ENCODE measurements around the gene PTPN5.

The PTPN5 gene

GRCh38 chr11:18731441-18731840, 60.2 kb downstream of the PTPN5 start:
- DNase-seq (ENCODE audit: low spot score): no peak
- no peak overlapping the region for H3K27ac ChIP-seq
- H3K4me3 ChIP-seq: no peak overlapping the region
- TF ChIP-seq, protein P1, sequence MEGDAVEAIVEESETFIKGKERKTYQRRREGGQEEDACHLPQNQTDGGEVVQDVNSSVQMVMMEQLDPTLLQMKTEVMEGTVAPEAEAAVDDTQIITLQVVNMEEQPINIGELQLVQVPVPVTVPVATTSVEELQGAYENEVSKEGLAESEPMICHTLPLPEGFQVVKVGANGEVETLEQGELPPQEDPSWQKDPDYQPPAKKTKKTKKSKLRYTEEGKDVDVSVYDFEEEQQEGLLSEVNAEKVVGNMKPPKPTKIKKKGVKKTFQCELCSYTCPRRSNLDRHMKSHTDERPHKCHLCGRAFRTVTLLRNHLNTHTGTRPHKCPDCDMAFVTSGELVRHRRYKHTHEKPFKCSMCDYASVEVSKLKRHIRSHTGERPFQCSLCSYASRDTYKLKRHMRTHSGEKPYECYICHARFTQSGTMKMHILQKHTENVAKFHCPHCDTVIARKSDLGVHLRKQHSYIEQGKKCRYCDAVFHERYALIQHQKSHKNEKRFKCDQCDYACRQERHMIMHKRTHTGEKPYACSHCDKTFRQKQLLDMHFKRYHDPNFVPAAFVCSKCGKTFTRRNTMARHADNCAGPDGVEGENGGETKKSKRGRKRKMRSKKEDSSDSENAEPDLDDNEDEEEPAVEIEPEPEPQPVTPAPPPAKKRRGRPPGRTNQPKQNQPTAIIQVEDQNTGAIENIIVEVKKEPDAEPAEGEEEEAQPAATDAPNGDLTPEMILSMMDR (IDR thresholded peaks at IDR 0.05): no peak

DNA sequence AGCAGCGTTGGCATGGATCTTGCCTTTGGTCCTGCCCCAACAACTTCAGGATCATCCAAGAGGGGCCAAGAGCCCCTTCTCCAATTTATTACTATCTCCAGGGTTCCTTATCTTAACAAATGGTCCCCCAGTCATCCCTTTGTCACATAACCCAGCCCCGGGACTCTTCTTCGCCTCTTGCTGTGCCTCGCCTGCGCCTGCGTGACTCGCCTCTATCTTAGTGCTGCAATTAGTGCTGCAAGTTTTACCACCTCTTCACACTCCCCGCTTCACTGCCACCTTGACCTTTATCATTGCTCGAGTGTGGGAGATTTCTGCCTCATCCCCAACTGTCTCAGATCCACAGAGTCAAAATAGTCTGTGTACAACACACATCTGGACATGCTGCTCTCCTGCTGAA, 61.6 kb downstream of the PTPN5 start:
- TF ChIP-seq, protein P1 (IDR thresholded peaks at IDR 0.05): no peak
- DNase-seq (ENCODE audit: low spot score): no peak
- no peak overlapping the region for H3K4me3 ChIP-seq
- no peak overlapping the region for H3K27ac ChIP-seq

GRCh38 chr11:18729426-18729825, 62.2 kb downstream of the PTPN5 start:
- no peak overlapping the region for H3K4me3 ChIP-seq
- TF ChIP-seq, protein P1 (IDR thresholded peaks at IDR 0.05): no peak
- DNase-seq (ENCODE audit: low spot score): no peak
- no peak overlapping the region for H3K27ac ChIP-seq

DNA sequence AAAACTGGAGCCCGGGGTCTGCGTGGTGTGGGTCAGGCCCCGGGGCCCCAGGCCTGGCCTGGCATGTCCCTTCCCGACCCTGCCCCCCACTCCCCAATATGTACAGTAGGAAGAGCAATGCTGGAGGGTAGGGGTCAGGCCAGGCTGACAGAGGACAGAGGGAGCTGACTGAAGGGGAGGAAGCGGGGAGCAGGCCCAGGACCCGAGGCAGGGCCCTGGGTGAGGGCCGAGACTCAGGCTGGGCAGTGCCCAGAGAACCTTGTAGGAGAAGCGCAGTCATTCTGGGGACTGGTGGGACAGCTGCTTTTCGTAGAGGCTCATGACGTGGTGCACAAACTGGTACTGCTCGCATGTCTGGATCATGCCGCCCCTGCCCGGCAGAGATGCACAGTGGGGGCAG, 62.9 kb downstream of the PTPN5 start:
- DNase-seq (ENCODE audit: low spot score): no peak

DNA sequence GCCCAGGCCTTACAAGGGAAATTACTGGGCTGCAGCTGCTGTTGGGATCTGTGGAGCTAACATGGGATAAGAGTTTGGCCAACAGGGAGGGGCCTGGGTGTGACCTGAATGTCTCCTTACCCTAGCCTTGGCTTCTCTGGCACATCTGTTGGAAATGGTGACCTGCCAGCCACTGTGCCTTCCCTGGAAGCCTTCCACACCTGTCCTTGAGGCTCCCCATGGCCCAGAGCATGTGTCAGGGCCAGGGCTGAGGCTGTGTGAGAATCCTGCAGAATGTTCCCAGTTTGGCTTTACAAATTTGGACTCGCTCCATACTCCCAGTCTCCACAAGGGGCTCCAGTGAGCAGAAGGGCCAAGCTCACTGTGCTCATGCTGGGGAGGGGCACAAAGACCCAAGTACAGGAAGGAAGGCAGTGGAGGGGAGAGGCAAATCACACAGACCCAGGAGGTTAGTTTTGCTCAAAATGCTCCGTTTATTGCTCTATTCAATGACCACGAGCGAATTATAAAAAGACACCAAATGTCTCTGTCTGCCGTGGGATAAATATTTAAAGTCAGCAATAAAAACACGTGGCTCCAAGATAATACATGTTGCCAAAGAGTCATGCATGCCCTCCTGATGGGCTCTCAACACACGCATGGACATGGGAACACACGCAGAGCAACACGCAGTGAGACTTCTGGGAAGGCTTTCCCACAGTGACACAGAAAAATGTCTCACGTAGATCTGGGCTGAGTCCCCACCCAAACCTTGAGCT, 63.9 kb downstream of the PTPN5 start:
- no peak for DNase-seq (ENCODE audit: low spot score)
- TF ChIP-seq, protein P1 (IDR thresholded peaks at IDR 0.05): peak; percentile 73
- no peak overlapping the region for H3K27ac ChIP-seq
- H3K4me3 ChIP-seq: no peak overlapping the region

More for the DNA sequence above, 62.9 kb downstream of the PTPN5 start:
- Histone ChIP-seq H3K27ac (no peak overlapping the region), H3K4me3 (no peak overlapping the region)
- TF ChIP-seq, protein P1 (IDR thresholded peaks at IDR 0.05): no peak

- DNase-seq (ENCODE audit: low spot score): no peak
- no peak within 1 kb of the TSS for H3K4me3 ChIP-seq
- TF ChIP-seq, protein P1 (IDR thresholded peaks at IDR 0.05): no peak
- H3K27ac ChIP-seq: no peak within 1 kb of the TSS
Measured at GRCh38 chr11:18726040-18726439, 65.6 kb downstream of the PTPN5 start, which contains the start of gene IGSF22. Gene IGSF22, minus strand, starts transcription at chr11:18726188. Its CDS starts 1,952 bp downstream, at chr11:18724236.

DNA sequence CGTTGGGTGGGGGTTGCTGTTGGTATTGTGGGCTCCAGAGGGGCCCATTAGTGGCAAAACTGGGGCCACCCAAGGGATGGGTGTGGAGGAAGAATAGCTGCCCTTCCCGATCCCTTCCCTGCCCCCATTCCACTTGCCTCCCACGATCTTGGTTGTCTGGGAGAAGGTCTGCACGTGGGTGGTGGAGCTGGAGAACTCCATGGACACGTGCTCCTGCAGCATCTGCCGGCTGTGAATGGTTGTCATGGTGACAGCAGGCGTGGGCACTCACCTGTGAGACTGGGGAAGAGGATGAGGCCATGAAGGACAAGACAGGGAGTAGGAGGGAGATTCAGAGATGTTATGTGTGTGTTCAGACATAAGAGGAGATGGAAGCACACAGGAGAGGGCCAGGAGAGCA, 67.6 kb downstream of the PTPN5 start:
- no peak for DNase-seq (ENCODE audit: low spot score)
- Histone ChIP-seq H3K27ac (no peak overlapping the region), H3K4me3 (no peak overlapping the region)
- TF ChIP-seq, protein P1 (IDR thresholded peaks at IDR 0.05): no peak
